Astrocyte of the hippocampus (primary cell): ENCODE data around the gene DNAH2.

Experiments used
- DNase-seq: peaks from one replicate; pipeline ENCODE4 v3.0.0; 2011; ENCODE audit warnings: low read depth, low spot score

The DNAH2 gene

DNA sequence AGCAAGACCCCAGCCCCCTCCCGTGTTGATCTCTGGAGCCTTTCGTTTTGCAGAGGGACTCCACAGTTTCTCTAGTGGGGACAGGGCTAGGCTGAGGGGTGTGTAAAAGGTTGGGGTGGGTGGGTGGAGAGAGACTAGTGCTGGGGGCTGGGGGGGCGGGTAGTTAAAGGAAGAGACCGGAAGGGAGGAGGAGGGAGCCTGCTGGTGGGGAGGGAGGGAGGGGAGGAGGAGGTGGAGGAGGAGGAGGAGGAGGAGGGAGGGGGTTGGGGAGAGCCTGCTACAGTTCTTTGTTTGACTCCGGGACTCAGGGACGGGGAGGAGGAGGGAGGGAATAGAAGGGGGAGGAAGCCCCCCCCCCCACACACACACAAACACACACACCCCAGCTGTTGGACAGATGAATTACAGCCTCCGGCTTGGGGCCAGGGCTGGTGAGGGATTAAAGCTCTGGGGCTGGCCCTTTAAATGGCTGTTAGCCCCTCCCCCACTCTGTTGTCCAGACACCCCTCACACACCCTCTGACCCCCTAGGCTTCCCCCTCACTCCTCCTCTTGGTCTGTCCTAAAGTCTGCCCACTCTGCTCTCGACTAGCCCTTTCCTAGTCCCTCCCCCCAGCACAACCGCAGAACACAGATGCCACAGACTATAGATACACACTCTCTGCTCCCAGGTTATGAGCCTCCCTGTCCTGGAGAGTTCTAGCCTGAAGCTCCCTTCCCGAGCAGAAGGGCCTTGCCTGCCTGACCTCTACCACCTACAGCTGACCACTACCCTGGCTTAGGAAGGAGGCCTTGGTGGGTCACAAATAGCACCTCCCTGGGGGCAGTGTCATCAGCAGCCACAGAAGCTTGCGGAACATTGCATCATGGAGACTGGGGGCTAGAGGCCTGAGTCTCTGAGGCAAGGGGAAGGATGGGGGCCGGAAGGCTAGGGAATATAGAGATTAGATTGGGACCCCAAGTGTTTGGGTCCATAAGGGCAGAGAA lies 120.8 kb downstream of the DNAH2 start:
- peak; percentile 71 for DNase-seq

DNA sequence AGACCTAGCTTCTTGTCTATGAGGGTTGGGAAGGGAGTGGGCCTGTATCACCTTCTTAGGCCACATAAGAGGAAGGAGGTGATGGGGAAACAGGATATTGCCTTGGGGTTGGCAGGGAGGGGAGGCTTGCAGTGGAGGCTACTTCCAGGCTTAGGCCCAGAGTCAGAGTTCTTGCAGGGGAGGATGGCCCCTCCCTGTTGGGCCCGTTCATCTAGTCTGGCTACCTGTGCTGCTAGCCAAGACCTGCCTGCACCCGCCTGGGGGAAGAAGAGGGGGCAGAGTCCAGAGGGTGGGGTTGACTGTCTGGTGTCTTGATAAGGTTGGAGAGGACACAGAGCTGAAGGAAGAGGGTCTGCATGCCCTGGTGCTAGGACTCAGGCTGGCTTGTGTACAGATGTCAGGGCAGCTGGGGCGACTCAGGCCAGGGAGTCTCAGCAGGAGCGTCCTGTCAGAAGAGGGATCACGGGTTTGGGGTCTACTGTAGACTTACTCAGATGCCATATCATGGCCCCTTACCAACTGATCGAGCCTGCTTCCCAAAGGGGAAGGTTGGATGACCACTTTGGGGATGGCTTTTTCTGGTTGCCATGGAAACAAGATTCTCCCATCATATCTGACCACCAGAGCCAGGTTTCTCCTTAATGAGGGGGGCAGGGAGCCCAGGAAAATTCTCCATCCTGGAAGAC lies 121.8 kb downstream of the DNAH2 start:
- DNase-seq, result no peak

DNA sequence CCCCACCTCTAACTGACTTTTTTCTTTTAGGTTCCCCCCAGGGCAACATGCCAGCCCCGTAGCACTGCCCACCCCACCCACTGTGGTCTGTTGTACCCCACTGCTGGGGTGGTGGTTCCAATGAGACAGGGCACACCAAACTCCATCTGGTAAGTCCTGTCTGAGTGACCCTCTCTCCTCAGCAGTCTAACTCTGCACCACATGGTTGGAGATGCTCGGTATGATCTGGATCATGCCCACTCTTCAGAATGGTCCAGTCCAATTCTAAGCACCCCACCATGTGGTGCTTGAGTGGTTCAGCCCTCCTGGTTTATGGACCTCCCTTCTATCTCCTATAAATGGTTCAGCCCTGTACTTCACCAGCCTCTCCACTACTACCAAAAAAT lies 122.3 kb downstream of the DNAH2 start:
- DNase-seq, result no peak

DNA sequence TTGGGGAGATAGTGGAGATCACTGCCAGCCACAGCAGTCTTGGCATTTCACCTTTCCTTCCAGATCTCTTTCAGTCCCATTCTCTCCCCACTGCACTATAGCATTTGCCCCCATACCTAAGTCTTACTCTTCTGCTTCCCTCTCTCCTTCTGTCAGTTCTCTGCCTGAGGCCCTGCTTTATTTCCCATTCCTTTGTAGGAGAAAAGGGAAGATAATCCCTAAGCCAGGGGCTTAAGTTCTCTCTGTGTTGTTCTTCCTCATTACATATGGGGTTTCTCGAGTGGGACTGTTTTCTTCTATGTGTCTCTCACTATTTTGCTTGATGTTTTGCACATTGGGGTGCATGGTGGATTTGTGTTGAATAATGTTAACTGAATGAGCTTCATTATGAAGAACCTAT lies 122.9 kb downstream of the DNAH2 start:
- DNase-seq, result no peak

- DNase-seq, result no peak
Measured at GRCh38 chr17:7840875-7841274, 123.3 kb downstream of the DNAH2 start.

DNA sequence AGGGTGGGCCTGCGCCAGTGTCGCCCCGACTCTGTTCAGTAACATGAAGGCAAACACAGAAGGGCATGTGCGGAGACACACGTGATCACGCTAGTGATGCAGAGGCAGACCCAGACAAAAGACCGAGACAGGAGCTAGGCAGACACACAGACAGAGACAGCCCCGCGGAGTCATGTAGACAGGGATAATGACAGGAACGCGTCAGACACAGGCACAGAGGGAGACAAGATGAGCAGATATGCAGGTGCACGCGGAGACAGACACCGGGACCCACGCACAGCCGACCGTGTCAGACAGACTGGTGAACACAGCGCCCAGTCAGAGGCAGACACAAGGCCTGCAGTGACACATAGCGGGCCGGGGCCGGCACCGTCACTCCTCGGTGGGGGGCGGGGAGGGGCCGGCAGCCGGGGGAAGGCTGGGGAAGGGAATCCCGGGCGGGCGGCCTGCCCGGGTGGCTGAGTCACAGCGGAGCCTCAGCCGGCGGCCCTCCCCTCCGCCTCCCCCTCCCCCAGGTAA lies 123.9 kb downstream of the DNAH2 start:
- peak; percentile 97 for DNase-seq

- peak; percentile 95 for DNase-seq
Measured at GRCh38 chr17:7841915-7842379, 124.4 kb downstream of the DNAH2 start.

DNA sequence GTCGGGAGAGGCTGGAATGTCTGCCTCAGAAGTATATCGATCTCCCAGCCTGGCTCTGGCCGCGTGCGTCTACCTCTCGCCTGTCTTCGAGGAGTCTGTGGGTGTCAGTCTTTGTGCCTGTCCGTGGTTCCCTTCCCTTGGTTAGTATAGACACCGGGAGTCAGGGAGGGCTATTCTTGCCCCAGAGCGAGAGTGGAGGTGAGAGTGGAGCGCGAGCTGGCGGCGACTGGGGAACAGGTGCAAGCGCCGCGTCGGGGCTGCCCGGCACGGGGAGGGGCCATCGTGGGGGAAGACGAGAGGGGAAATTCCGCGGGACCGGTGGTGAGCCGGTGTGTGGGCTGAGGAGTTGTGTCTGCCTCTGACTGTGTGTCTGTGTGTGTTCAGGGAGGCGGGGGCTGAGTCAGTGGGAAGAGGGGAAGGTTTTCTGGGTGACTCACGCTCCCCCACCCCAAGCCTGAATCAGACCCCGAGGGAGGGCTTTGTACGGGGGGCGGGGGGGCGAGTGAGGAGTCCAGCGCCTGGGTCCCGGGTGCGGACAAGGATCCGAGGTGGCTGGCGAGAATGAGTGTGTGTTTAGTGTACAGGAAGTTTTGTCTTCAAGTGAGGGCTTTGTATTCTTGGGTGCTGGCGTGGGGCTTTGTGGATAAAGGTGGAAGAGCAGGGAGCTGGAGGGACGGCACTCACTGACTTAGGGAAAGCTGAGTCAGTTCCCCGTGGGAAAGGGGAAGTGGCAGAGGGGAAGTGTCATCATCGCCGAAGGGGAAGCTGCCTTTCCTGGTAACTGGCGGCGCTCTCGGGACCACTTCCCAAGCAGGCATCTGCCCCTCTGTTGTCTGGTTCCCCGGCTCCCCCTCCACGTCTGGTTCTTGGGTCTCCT lies 125.1 kb downstream of the DNAH2 start:
- peak; percentile 95 for DNase-seq

DNA sequence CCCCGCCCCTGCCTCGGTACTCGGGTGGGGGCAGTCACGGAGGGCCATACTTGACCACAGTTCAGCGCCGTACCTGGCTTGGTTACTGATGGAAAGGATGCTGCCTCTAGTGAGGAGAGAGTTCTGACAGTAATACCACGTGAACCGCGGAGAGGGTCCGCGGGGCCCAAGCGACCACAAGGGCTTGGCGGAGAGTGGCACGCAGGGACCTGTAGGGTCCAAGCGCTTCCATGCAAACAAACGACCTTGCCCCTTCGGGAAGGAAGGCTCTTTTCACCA lies 125.7 kb downstream of the DNAH2 start:
- no peak for DNase-seq

DNA sequence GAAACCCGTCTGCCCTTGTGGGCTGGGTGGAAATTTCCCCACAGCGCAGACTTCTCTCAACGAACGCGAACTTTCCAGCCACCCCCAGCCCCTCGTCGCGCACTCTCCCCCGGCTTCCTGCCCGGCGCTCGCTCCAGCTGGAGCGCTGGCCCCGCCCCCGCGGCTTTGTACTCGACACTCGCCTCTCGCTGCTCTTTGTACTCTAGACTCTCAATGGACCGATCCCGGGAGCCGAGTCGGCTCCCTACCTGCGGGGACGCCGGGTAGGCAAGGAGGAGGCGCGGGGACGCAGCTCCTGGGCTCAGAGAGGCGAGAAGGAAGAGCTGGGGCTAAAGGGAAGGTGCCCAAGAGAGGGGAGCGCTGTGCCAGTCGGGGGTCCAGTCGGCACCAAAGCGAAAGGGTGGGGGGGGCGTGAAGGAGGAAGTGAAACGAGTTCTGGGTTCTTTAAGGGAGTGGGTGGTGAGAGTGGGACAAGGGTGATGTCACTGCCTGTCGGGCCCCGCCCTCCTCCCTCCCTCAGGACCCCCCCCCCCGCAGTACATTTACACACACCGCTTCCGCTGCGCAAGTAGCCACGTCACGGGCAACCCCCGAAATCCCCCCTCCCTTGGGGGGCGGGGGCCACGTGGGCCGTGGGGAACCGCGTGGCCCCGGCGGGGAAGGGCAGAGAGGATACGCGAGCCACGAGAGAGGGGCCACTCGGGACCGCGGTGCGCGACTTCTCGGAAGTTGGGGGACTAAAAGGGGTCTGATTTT lies 126.2 kb downstream of the DNAH2 start:
- peak; percentile 92 for DNase-seq

GRCh38 chr17:7844292-7845154 lies 127.0 kb downstream of the DNAH2 start:
- peak; percentile 98 for DNase-seq

DNA sequence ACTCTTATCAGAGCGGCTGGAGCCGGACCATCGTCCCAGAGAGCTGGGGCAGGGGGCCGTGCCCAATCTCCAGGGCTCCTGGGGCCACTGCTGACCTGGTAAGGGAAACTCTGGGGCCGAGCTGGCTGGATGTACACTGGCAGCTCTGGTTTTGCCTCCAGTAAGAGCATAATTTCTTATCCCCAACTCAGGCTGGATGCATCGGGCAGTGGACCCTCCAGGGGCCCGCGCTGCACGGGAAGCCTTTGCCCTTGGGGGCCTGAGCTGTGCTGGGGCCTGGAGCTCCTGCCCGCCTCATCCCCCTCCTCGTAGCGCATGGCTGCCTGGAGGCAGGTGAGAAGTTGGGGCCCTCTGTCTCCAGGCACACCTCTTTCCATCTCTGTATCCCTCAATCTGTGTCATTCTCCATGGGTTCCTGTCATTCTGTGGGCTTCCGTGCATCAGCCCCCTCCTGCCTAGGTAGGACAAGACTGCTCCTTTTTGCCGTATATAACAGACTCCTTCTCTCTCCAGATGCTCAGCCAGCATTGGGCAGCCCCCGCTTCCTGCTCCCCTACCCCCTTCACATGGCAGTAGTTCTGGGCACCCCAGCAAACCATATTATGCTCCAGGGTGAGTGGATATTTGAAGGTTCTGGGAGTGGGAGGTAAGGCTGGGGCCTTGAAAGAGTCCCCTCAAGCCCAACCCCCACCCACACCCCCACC lies 128.0 kb downstream of the DNAH2 start:
- DNase-seq, result no peak

GRCh38 chr17:7846063-7846735 lies 128.7 kb downstream of the DNAH2 start:
- no peak for DNase-seq

GRCh38 chr17:7846765-7847661 lies 129.5 kb downstream of the DNAH2 start:
- no peak for DNase-seq

GRCh38 chr17:7848131-7848579 lies 130.6 kb downstream of the DNAH2 start:
- no peak for DNase-seq

- DNase-seq, result no peak
Measured at GRCh38 chr17:7848739-7849129, 131.2 kb downstream of the DNAH2 start.

GRCh38 chr17:7849130-7849750 lies 131.7 kb downstream of the DNAH2 start:
- no peak for DNase-seq
